CD14-positive monocyte (primary cell): ENCODE data around the gene LINGO4. TPM values are rescaled to one million over a fixed set of nuclear protein-coding genes. Genes with fewer than 3 reads are reported as not detected.

ENCODE experiments used
- DNase-seq, 3 donors: peaks; one replicate each; pipeline ENCODE4 v3.0.0-alpha.2; 2011 to 2022
- H2AFZ ChIP-seq: 2 replicates; pipeline ENCODE4 v1.6.0; 2012; ENCODE audit warnings: mild to moderate bottlenecking, low read depth, low read length, inconsistent platforms; ENCODE audit not compliant: insufficient read depth, poor library complexity, severe bottlenecking
- H3K27ac ChIP-seq, 2 donors: 1 replicate in 1 of 2; 2 replicates in 1 of 2; pipeline ENCODE4 v1.5.1; 2012 to 2013; ENCODE audit warnings: low read length in 2 of 2, control low read depth in 1 of 2, inconsistent platforms in 1 of 2, low read depth in 1 of 2, mild to moderate bottlenecking in 1 of 2
- H3K27me3 ChIP-seq, 2 donors: one replicate each; pipeline versions ENCODE4 v1.6.0 to v1.6.1; 2011 to 2013; ENCODE audit warnings: low read length in 2 of 2; ENCODE audit not compliant: control insufficient read depth in 2 of 2, insufficient read depth in 2 of 2
- H3K36me3 ChIP-seq, 2 donors: replicated peaks in 1 of 2; 1 replicate in 1 of 2; 2 replicates in 1 of 2; pipeline versions ENCODE4 v1.5.1 to v1.6.1; 2012 to 2013; ENCODE audit warnings: low read length in 2 of 2, control low read depth in 1 of 2, inconsistent platforms in 1 of 2, mild to moderate bottlenecking in 1 of 2; ENCODE audit not compliant: insufficient read depth in 2 of 2, control insufficient read depth in 1 of 2
- H3K4me1 ChIP-seq, 2 donors: 1 replicate in 1 of 2; 2 replicates in 1 of 2; pipeline versions ENCODE4 v1.5.1 to v1.6.1; 2012 to 2013; ENCODE audit warnings: low read length in 2 of 2, control low read depth in 1 of 2, inconsistent platforms in 1 of 2, mild to moderate bottlenecking in 1 of 2, moderate library complexity in 1 of 2; ENCODE audit not compliant: insufficient read depth in 2 of 2, control insufficient read depth in 1 of 2
- H3K4me2 ChIP-seq: replicated peaks from 2 replicates; pipeline ENCODE3; 2012; ENCODE audit warnings: low read length, moderate library complexity, mild to moderate bottlenecking; ENCODE audit not compliant: poor library complexity, severe bottlenecking; ENCODE audit errors: extremely low read depth
- H3K4me3 ChIP-seq, 3 experiments: fragments of 200-600 bp in 1 of 3; sonication (generic) in 1 of 3; replicated peaks in 1 of 3; 1 replicate in 2 of 3; 2 replicates in 1 of 3; pipeline ENCODE4 v1.5.1; 2011 to 2013; ENCODE audit warnings: low read length in 3 of 3, mild to moderate bottlenecking in 3 of 3, control low read depth in 2 of 3, low read depth in 2 of 3, inconsistent platforms in 1 of 3, moderate library complexity in 1 of 3
- H3K79me2 ChIP-seq: 2 replicates; pipeline ENCODE4 v1.6.0; 2012; ENCODE audit warnings: mild to moderate bottlenecking, control low read depth, inconsistent platforms, low read length, moderate library complexity; ENCODE audit not compliant: insufficient read depth
- H3K9ac ChIP-seq: 2 replicates; pipeline ENCODE4 v1.6.0; 2017; ENCODE audit warnings: low read length, mild to moderate bottlenecking; ENCODE audit not compliant: insufficient read depth, poor library complexity, severe bottlenecking
- H3K9me3 ChIP-seq, 2 donors: replicated peaks in 1 of 2; 1 replicate in 1 of 2; 2 replicates in 1 of 2; pipeline versions ENCODE4 v1.5.1 to v1.6.1; 2012 to 2013; ENCODE audit warnings: low read length in 2 of 2, control low read depth in 1 of 2; ENCODE audit not compliant: control insufficient read depth in 1 of 2, insufficient read depth in 1 of 2
- H4K20me1 ChIP-seq: 2 replicates; pipeline ENCODE4 v1.6.0; 2012; ENCODE audit warnings: mild to moderate bottlenecking, low read length, control low read depth, moderate library complexity; ENCODE audit not compliant: insufficient read depth
- H3K27ac Mint-ChIP-seq, 7 donors: one replicate each; pipeline ENCODE4 v1.8.0; 2020; ENCODE audit warnings: mild to moderate bottlenecking in 7 of 7, mixed read lengths in 7 of 7, moderate library complexity in 6 of 7, inconsistent platforms in 2 of 7
- H3K27me3 Mint-ChIP-seq, 3 donors: one replicate each; pipeline ENCODE4 v1.8.0; 2021 to 2022; ENCODE audit warnings: low read depth in 3 of 3, mild to moderate bottlenecking in 3 of 3, mixed read lengths in 3 of 3, moderate library complexity in 3 of 3, inconsistent platforms in 1 of 3
- H3K36me3 Mint-ChIP-seq, 2 donors: one replicate each; pipeline ENCODE4 v1.8.0; 2020; ENCODE audit warnings: mixed read lengths in 2 of 2, inconsistent platforms in 1 of 2, mild to moderate bottlenecking in 1 of 2
- H3K4me1 Mint-ChIP-seq: one replicate; pipeline ENCODE4 v1.8.0; 2020; ENCODE audit warnings: mild to moderate bottlenecking, mixed read lengths
- H3K4me3 Mint-ChIP-seq, 2 donors: one replicate each; pipeline ENCODE4 v1.8.0; 2020; ENCODE audit warnings: mild to moderate bottlenecking in 2 of 2, mixed read lengths in 2 of 2, moderate library complexity in 1 of 2
- H3K9me3 Mint-ChIP-seq, 7 donors: one replicate each; pipeline ENCODE4 v1.8.0; 2020 to 2022; ENCODE audit warnings: mixed read lengths in 7 of 7, mild to moderate bottlenecking in 6 of 7, moderate library complexity in 6 of 7, inconsistent platforms in 2 of 7
- WGBS: methylation state at CpG from one replicate; pipeline ENCODE4 v1.1.5; 2013; ENCODE audit warnings: missing lambda C conversion rate; ENCODE audit not compliant: insufficient coverage; 5-methylcytosine and 5-hydroxymethylcytosine counted together
- intact Hi-C, 2 donors: fragments of 100-400 bp; cut with micrococcal nuclease; formaldehyde crosslinking; loops; one replicate each; pipeline versions ENCODE4 v1.15.0 to v1.15.1; 2023
- polyA plus RNA-seq, 3 donors: library from polyadenylated mRNA; depleted of rRNA in 1 of 3; unstranded in 2 of 3; stranded (reverse) in 1 of 3; fragments of 300-500 nt in 2 of 3; fragments of >200 nt in 1 of 3; fragmentation: Illumina TruSeq in 2 of 3; gene quantifications; 1 replicate in 2 of 3; 2 replicates in 1 of 3; pipeline ENCODE4 v1.2.3, GENCODE V29; 2012 to 2021
- TF ChIP-seq, protein P1 (sequence below): fragments of 200-600 bp; IDR thresholded peaks from one replicate; pipeline ENCODE4 v1.8.0; 2022; ENCODE audit warnings: antibody characterized with exemption, mild to moderate bottlenecking

LINGO4 gene
- polyA plus RNA-seq, 3 donors, result not detected

DNA sequence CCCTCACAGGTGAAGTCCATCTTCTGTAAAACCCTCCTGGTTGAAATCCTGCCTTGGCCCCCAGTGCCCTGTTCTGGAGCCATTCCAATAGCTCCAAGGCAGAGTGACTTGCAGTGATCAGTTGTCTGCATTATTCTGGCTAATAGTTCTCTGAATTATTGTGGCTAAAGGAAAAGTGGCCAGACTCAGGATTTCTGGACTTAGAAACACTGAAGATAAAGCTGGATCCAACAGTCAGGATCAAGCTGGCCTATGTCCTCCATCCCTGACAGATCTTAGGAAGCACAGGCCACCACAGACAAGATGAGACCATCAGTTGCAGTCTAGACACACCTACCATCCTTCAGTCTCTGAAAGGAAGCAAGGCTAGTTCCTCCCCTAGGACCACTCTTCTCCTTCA is 35.2 kb upstream of the LINGO4 start:
- Histone ChIP-seq H3K4me1 (peaks cover 25 to 48% of the 10 kb centered on the region in 2 donors), H3K79me2 (no peaks in the 10 kb centered on the region), H3K9me3 (peaks cover 0 to 22% of the 10 kb centered on the region in 2 donors), H3K36me3 (no peaks in the 10 kb centered on the region), H4K20me1 (no peaks in the 10 kb centered on the region), H3K27me3 (peaks cover 50 to 72% of the 10 kb centered on the region in 2 donors), H3K4me3 (no peak overlapping the region), H3K27ac (no peak overlapping the region), H3K4me2 (no peak overlapping the region), H3K9ac (peak overlapping the region; percentile 15), H2AFZ (no peak overlapping the region)
- Mint-ChIP-seq H3K36me3 (peaks cover 6 to 13% of the 10 kb centered on the region in 2 donors), H3K4me1 (peaks cover 41% of the 10 kb centered on the region), H3K27ac (no peak overlapping the region), H3K9me3 (peaks cover 0 to 21% (median 14%) of the 10 kb centered on the region in 7 donors), H3K4me3 (peak overlapping the region in 1 of 2 donors; percentile 91), H3K27me3 (peaks cover 54 to 80% (median 67%) of the 10 kb centered on the region in 3 donors)
- TF ChIP-seq, protein P1, sequence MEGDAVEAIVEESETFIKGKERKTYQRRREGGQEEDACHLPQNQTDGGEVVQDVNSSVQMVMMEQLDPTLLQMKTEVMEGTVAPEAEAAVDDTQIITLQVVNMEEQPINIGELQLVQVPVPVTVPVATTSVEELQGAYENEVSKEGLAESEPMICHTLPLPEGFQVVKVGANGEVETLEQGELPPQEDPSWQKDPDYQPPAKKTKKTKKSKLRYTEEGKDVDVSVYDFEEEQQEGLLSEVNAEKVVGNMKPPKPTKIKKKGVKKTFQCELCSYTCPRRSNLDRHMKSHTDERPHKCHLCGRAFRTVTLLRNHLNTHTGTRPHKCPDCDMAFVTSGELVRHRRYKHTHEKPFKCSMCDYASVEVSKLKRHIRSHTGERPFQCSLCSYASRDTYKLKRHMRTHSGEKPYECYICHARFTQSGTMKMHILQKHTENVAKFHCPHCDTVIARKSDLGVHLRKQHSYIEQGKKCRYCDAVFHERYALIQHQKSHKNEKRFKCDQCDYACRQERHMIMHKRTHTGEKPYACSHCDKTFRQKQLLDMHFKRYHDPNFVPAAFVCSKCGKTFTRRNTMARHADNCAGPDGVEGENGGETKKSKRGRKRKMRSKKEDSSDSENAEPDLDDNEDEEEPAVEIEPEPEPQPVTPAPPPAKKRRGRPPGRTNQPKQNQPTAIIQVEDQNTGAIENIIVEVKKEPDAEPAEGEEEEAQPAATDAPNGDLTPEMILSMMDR, result no peak
- no peak for DNase-seq
- intact Hi-C loops, result no loop called here

DNA sequence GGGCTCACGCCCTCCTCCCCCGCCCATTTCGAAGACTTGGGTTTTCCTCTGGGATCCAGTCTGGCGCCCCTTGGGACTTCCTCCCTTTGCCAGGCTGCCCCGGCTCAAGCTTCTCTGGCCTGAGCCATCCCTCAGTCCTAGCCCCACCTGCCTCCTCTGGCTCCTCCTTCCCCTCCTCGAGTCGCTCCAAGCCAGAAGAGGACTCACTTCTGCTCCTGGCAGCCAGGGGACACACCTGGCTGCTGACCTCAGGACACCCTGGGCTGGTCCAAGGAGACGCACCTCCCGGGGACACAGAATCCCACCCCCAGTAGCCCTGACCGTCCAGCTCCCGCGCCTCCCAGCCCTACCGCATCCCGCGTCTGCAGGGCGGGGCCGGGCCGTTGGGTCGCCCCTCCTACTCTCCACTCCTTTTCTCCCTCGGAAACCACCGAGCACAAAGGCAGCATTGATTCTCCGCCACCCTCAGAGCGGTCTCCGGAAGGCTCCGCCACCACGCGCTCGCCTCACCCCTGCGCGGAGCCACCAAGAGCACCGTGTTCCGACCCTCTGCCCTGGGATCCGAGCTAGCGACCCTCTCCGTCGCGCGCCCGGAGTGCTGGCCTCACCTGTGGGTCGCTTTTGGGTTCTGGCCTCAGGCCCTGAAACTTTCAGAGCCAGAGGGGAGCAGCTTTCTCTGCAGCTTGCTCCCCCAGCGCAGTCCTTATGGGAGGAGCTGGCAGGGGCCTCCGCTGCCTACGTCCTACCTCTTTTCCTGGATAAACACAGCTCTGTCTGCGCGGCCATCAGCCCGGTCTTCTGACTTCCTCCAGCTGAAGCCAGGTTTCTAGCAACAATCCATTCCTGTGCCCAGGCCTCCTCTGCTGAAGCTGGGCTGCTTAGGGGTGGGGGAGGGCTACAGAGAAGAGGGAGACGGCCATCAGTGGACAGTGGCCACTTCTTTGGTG is 34.5 kb upstream of the LINGO4 start, which contains the start of gene C2CD4D:
TSS of gene C2CD4D (minus strand) at position 364 of the 947 bp plus-strand sequence. CDS start 831 bp downstream, outside the sequence.
- H4K20me1 ChIP-seq, result no peaks in the 10 kb centered on the region
- no peaks in the 10 kb centered on the region for H3K79me2 ChIP-seq
- Mint-ChIP-seq H3K27me3 (peaks cover 52 to 79% (median 67%) of the 10 kb centered on the region in 3 donors), H3K4me3 (peak within 1 kb of the TSS; percentile 72 to 91), H3K9me3 (peaks cover 0 to 21% (median 14%) of the 10 kb centered on the region in 7 donors), H3K27ac (no peak within 1 kb of the TSS), H3K36me3 (peaks cover 6 to 13% of the 10 kb centered on the region in 2 donors), H3K4me1 (peaks cover 47% of the 10 kb centered on the region)
- no peak within 1 kb of the TSS for H3K27ac ChIP-seq
- intact Hi-C loops, result loop anchor here in 1 of 2 donors (5.0 kb wide), 1 partner anchor 302 kb away; no protein-coding TSS in a partner anchor
- peak within 1 kb of the TSS; percentile 74 for H2AFZ ChIP-seq
- peak within 1 kb of the TSS; percentile 76 for H3K4me2 ChIP-seq
- TF ChIP-seq, protein P1, result no peak
- H3K4me1 ChIP-seq, result peaks cover 32 to 55% of the 10 kb centered on the region in 2 donors
- peak within 1 kb of the TSS; percentile 36 for H3K9ac ChIP-seq
- peak in 1 of 3 donors; percentile 29 for DNase-seq
- peaks cover 0 to 22% of the 10 kb centered on the region in 2 donors for H3K9me3 ChIP-seq
- H3K4me3 ChIP-seq, result peak within 1 kb of the TSS in 2 of 3 experiments; percentile 13 to 68
- WGBS, result 1% methylated on average over 40 of the region's 47 CpGs
- no peaks in the 10 kb centered on the region for H3K36me3 ChIP-seq
- H3K27me3 ChIP-seq, result peaks cover 47 to 69% of the 10 kb centered on the region in 2 donors
